ENCODE data around the gene CCDC51. TPM values are rescaled to one million over a fixed set of nuclear protein-coding genes. Genes with fewer than 3 reads are reported as not detected.

The CCDC51 gene
- total RNA-seq, 2 experiments from 2014 or later: 11.5 to 12.2 TPM

- no peaks in the 10 kb centered on the region for H3K4me1 Mint-ChIP-seq
- POLR2A ChIA-PET: interaction anchor here (1.1 kb wide), 1 partner anchor 35 kb away, joined by 4 read pairs; the partner anchor contains the start of gene ATRIP
- DNase-seq: peak; percentile 26
- H3K27me3 Mint-ChIP-seq: no peaks in the 10 kb centered on the region
- no peaks in the 10 kb centered on the region for H3K9me3 Mint-ChIP-seq
- H3K36me3 Mint-ChIP-seq: no peaks in the 10 kb centered on the region
- H3K27ac Mint-ChIP-seq: peak overlapping the region; percentile 15
- ATAC-seq (ENCODE audit: low read depth): no peak
- H3K4me3 Mint-ChIP-seq: no peak overlapping the region
Observed at GRCh38 chr3:48411606-48412374, 28.1 kb downstream of the CCDC51 start.

DNA sequence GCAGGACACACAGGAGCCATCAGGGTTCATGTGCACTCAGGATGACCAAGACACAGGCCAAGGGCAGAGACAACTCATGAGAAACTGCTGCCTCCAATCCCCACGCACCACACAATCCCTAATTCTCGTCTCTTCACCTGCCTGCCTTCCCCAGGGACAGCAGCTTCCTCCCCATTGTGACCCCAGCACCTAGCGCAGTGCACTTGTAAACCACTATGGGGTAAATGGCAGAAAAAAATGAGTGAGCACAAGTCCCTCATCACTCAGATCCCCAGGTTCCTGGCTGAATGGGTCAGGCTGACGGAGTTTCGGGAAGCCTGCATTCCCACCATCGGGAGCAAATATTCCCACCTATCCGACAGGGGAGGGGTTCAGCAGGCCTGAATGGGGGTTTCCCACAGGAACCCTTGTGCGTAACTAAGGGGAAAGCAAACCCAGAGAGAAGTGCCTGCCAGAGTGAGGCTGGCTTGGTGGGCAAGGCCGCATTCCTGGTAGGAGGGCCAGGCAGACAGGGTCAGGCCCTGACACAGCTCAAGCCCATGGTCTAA is 28.8 kb downstream of the CCDC51 start:
- H3K9me3 Mint-ChIP-seq: no peaks in the 10 kb centered on the region
- no peaks in the 10 kb centered on the region for H3K4me1 Mint-ChIP-seq
- no peak overlapping the region for H3K27ac Mint-ChIP-seq
- H3K4me3 Mint-ChIP-seq: no peak overlapping the region
- no peak for ATAC-seq (ENCODE audit: low read depth)
- H3K27me3 Mint-ChIP-seq: no peaks in the 10 kb centered on the region
- POLR2A ChIA-PET: no interaction called here
- no peaks in the 10 kb centered on the region for H3K36me3 Mint-ChIP-seq
- peak; percentile 14 for DNase-seq

DNA sequence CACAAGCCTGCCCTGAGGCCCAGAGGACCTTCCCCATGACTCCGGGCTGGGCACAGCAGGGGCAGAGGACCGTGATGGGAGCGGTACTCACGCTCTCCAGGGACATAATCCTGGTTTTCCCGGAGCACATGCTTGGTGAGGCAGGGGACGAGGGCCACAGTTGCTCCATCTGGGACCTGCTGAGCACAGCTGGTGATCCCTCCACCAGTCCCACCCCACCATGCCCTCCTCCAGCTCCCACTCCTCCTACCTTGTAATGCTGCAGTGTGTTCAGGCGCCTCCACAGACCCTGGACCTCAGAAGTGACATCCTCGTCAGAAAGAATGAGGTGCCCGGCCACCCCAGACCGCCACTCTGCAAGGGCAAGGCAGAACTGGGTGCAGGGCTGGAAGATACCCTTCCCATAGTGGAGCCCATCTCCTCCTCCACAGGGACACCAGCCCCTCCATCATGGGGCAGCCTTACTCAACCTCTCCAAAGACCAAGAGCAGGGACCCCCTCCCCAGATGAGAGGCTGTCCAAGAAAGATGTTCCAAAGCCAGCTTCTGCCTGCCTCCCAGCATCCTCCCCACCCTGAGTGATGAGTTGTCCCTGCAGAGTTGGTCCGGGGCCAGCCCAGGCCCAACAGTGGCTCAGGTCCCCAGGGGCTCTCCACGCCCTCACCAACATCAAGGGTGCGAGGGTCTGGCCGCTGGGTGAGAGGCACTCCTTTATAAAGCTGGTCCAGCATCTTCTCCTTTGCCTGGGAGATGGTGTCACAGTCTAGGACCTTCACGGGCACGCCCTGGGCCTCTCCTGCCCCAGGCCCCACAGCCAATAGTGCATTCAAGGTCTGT is 29.5 kb downstream of the CCDC51 start:
- no peaks in the 10 kb centered on the region for H3K27me3 Mint-ChIP-seq
- ATAC-seq (ENCODE audit: low read depth) (no peak), DNase-seq (peak; percentile 14)
- H3K36me3 Mint-ChIP-seq: no peaks in the 10 kb centered on the region
- H3K9me3 Mint-ChIP-seq: no peaks in the 10 kb centered on the region
- H3K4me1 Mint-ChIP-seq: no peaks in the 10 kb centered on the region
- no peak overlapping the region for H3K4me3 Mint-ChIP-seq
- no peak overlapping the region for H3K27ac Mint-ChIP-seq
- POLR2A ChIA-PET: no interaction called here

GRCh38 chr3:48409291-48410201 is 30.4 kb downstream of the CCDC51 start:
- POLR2A ChIA-PET: no interaction called here
- Mint-ChIP-seq H3K4me3 (no peak overlapping the region), H3K9me3 (no peaks in the 10 kb centered on the region), H3K27ac (no peak overlapping the region), H3K36me3 (no peaks in the 10 kb centered on the region), H3K4me1 (no peaks in the 10 kb centered on the region), H3K27me3 (no peaks in the 10 kb centered on the region)
- ATAC-seq (ENCODE audit: low read depth): no peak
- peak; percentile 25 for DNase-seq

GRCh38 chr3:48408823-48409281 is 31.1 kb downstream of the CCDC51 start:
- no peaks in the 10 kb centered on the region for H3K27me3 Mint-ChIP-seq
- no peaks in the 10 kb centered on the region for H3K36me3 Mint-ChIP-seq
- H3K27ac Mint-ChIP-seq: no peak overlapping the region
- H3K4me3 Mint-ChIP-seq: no peak overlapping the region
- POLR2A ChIA-PET: no interaction called here
- DNase-seq (peak; percentile 22), ATAC-seq (ENCODE audit: low read depth) (no peak)
- H3K4me1 Mint-ChIP-seq: no peaks in the 10 kb centered on the region
- no peaks in the 10 kb centered on the region for H3K9me3 Mint-ChIP-seq

DNA sequence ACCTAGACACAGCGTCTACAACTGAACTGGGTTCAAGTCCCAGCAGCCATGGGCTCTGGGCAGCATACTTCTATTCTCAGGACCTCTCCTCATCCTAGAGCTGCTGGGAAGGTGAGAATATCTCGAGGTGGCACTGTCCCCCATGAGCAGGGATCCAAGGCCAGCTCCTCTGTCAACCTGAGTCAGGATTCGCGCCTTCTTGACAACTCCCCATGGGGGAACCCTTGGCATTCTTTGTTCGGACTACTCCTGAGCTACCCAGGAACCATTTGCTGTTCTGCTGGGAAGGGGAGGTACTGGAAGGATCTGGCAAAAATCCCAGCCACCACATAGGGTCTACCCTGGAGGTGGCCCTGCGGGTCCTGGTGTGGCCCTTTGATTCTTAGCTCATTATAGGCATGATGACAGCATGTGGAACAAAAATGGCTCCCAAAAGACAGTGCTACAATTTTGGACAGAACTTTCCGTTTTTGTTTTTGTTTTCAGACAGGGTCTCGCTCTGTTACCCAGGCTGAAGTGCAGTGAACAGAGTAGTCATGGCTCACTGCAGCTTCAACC is 32.3 kb downstream of the CCDC51 start:
- Mint-ChIP-seq H3K9me3 (no peaks in the 10 kb centered on the region), H3K27ac (no peak overlapping the region)
- POLR2A ChIA-PET: no interaction called here

GRCh38 chr3:48406443-48407431 is 33.2 kb downstream of the CCDC51 start:
- POLR2A ChIA-PET: no interaction called here
- no peak overlapping the region for H3K4me3 Mint-ChIP-seq
- H3K36me3 Mint-ChIP-seq: no peaks in the 10 kb centered on the region
- no peak overlapping the region for H3K27ac Mint-ChIP-seq
- ATAC-seq (ENCODE audit: low read depth) (no peak), DNase-seq (no peak)
- H3K9me3 Mint-ChIP-seq: no peaks in the 10 kb centered on the region
- H3K4me1 Mint-ChIP-seq: no peaks in the 10 kb centered on the region
- H3K27me3 Mint-ChIP-seq: no peaks in the 10 kb centered on the region

More for the DNA sequence above, 32.3 kb downstream of the CCDC51 start:
- Mint-ChIP-seq H3K27me3 (no peaks in the 10 kb centered on the region), H3K4me1 (no peaks in the 10 kb centered on the region), H3K4me3 (no peak overlapping the region), H3K36me3 (no peaks in the 10 kb centered on the region)
- no peak for DNase-seq
- ATAC-seq (ENCODE audit: low read depth): no peak

DNA sequence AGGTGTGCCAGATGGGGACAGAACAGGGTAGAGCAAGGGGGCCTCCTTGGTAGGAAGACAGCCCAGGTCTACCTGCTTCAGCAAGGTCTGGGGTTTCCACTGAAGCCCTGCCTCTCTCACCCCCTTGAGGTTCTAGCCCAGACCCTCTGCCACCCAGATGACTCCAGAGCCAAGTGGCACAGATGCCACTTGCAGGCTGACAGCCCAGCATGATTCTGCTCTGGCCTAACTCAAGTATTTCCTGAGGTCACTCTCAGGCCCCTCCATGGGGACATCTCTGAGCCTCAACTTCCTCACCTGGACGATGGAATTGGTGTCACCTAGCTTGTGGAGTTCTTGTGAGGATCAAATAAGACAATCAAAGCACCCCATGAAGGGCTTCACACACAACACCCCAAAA is 33.9 kb downstream of the CCDC51 start:
- Mint-ChIP-seq H3K4me1 (peaks cover under 1% of the 10 kb centered on the region), H3K27me3 (no peaks in the 10 kb centered on the region), H3K9me3 (no peaks in the 10 kb centered on the region), H3K4me3 (no peak overlapping the region), H3K27ac (no peak overlapping the region), H3K36me3 (no peaks in the 10 kb centered on the region)
- POLR2A ChIA-PET: no interaction called here
- no peak for ATAC-seq (ENCODE audit: low read depth)
- no peak for DNase-seq

DNA sequence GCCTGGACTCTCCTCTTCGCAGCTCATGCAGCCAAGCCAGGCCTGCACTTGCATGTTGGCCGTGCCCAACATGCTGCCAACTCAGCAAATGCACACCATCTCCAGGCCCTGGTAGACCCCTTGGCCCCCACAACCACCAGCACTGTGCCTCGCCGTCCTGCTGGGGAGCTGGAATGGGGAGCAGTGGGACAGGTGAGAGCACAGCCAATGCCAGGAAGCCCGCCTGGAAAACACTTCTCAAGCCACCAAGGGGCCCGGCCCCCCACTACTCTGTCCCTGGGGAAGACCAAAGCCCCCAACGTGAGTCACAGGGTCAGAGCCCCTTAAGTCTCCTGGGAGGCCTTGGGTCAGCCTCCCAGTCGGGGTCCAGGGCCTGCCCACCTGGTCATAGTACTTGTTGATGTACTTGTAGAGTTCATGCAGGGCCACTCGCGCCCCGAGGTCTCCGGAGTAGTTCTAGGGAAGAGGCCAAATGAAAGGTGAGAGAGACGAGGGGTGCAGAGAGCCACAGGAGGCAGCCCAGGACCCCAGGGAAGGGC is 34.5 kb downstream of the CCDC51 start:
- H3K27ac Mint-ChIP-seq: no peak overlapping the region
- no peaks in the 10 kb centered on the region for H3K27me3 Mint-ChIP-seq
- no peak overlapping the region for H3K4me3 Mint-ChIP-seq
- H3K4me1 Mint-ChIP-seq: peaks cover 1% of the 10 kb centered on the region
- no peaks in the 10 kb centered on the region for H3K9me3 Mint-ChIP-seq
- DNase-seq (no peak), ATAC-seq (ENCODE audit: low read depth) (no peak)
- POLR2A ChIA-PET: no interaction called here
- H3K36me3 Mint-ChIP-seq: no peaks in the 10 kb centered on the region

- POLR2A ChIA-PET: no interaction called here
- Mint-ChIP-seq H3K4me3 (no peak overlapping the region), H3K27me3 (no peaks in the 10 kb centered on the region), H3K27ac (no peak overlapping the region), H3K4me1 (peaks cover 1% of the 10 kb centered on the region), H3K9me3 (no peaks in the 10 kb centered on the region), H3K36me3 (no peaks in the 10 kb centered on the region)
- ATAC-seq (ENCODE audit: low read depth): no peak
- DNase-seq: no peak
Observed at GRCh38 chr3:48404440-48405342, 35.2 kb downstream of the CCDC51 start.

Measured in activated naive CD8-positive, alpha-beta T cell treated with anti-CD3 and anti-CD28 coated beads, Interleukin-2, amount 10 ng/mL, durations not matched to agents 7 days and 5 days (primary cell).